Panc1 (cell line): ENCODE results near the gene CEACAM20.

Source experiments
- POLR2AphosphoS5 ChIP-seq: IDR thresholded peaks from 2 replicates; pipeline ENCODE4 v1.6.1; 2012; ENCODE audit warnings: mild to moderate bottlenecking, low read depth, low read length, moderate library complexity
- TF ChIP-seq, protein P1 (sequence below): fragments of 450-650 bp; IDR thresholded peaks from 2 replicates; pipeline ENCODE4 v1.5.1; 2017; ENCODE audit warnings: mild to moderate bottlenecking
- TF ChIP-seq, protein P2 (sequence below), 2 experiments: IDR thresholded peaks; 2 replicates each; pipeline ENCODE4 v1.6.1; 2011 to 2012; ENCODE audit warnings: low read depth in 2 of 2, control low read depth in 1 of 2, low read length in 1 of 2, mild to moderate bottlenecking in 1 of 2, moderate library complexity in 1 of 2; ENCODE audit not compliant: insufficient read depth in 1 of 2

DNA sequence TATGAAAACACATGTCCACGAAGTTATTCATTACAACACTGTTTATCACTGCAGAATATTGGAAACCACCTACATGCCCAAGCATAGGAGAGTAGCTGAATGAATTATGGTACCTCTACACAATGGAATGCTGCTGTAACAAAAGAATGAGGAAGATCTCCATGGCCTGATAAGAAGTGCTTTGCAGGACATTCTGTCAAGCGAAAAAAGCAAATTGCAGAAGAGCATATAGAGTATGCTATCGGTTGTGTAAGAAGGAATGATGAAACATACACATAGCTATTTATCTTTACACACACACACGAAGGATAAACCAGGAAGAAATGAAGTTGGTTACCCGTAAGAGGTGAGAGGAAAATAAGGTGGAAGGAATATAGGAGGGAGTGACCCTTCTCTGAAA, 37.5 kb upstream of the CEACAM20 start:
- TF ChIP-seq, protein P1, sequence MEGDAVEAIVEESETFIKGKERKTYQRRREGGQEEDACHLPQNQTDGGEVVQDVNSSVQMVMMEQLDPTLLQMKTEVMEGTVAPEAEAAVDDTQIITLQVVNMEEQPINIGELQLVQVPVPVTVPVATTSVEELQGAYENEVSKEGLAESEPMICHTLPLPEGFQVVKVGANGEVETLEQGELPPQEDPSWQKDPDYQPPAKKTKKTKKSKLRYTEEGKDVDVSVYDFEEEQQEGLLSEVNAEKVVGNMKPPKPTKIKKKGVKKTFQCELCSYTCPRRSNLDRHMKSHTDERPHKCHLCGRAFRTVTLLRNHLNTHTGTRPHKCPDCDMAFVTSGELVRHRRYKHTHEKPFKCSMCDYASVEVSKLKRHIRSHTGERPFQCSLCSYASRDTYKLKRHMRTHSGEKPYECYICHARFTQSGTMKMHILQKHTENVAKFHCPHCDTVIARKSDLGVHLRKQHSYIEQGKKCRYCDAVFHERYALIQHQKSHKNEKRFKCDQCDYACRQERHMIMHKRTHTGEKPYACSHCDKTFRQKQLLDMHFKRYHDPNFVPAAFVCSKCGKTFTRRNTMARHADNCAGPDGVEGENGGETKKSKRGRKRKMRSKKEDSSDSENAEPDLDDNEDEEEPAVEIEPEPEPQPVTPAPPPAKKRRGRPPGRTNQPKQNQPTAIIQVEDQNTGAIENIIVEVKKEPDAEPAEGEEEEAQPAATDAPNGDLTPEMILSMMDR: no peak
- TF ChIP-seq POLR2AphosphoS5: no peak
- TF ChIP-seq, protein P2, sequence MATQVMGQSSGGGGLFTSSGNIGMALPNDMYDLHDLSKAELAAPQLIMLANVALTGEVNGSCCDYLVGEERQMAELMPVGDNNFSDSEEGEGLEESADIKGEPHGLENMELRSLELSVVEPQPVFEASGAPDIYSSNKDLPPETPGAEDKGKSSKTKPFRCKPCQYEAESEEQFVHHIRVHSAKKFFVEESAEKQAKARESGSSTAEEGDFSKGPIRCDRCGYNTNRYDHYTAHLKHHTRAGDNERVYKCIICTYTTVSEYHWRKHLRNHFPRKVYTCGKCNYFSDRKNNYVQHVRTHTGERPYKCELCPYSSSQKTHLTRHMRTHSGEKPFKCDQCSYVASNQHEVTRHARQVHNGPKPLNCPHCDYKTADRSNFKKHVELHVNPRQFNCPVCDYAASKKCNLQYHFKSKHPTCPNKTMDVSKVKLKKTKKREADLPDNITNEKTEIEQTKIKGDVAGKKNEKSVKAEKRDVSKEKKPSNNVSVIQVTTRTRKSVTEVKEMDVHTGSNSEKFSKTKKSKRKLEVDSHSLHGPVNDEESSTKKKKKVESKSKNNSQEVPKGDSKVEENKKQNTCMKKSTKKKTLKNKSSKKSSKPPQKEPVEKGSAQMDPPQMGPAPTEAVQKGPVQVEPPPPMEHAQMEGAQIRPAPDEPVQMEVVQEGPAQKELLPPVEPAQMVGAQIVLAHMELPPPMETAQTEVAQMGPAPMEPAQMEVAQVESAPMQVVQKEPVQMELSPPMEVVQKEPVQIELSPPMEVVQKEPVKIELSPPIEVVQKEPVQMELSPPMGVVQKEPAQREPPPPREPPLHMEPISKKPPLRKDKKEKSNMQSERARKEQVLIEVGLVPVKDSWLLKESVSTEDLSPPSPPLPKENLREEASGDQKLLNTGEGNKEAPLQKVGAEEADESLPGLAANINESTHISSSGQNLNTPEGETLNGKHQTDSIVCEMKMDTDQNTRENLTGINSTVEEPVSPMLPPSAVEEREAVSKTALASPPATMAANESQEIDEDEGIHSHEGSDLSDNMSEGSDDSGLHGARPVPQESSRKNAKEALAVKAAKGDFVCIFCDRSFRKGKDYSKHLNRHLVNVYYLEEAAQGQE (IDR thresholded peaks at IDR 0.05; ENCODE audit: insufficient read depth in 1 of 2, low read depth in 2 of 2, low read length in 1 of 2): no peak
